GM21529 (cell line): ENCODE results near the gene CLDN6.

Source experiments
- ATAC-seq: cut with Tn5 transposase; IDR thresholded peaks from one replicate; pipeline ENCODE4 v1.9.1; 2021; ENCODE audit not compliant: unreplicated experiment

The CLDN6 gene

DNA sequence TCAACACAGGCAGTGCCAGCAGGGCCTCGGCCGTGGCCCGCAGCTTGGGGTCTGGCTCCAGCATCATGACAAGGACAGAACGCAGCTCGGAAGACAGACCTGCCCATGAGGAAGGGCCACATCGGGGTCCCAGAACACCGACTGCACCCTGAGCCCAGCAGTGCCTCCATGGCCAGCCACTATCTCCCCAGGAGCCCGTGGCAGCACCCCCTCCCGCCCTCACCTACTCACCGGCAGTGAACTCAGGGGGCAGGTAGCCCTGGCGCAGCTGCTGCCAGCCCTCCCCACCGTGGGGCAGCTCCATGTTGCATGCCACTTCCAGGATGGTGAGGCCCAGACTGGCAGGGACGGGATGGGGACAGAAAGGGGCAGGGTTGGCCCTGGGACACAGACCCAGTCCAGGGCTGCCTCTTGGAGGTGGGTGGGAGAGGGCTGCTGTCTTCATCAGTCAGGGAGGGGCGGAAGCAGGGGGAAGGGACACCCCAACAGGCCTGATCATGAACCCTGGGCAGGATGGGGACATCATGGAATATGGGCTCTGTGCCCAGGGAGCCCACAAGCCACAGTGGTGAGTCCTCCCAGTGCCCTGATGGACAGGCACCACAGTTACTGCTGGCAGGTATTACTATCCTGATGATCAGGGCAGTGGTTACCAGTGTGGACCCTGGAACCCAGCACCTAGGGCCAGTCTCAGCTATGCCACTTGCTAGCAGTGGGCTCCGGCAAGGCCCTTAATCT lies 43.5 kb downstream of the CLDN6 start:
- no peak for ATAC-seq

DNA sequence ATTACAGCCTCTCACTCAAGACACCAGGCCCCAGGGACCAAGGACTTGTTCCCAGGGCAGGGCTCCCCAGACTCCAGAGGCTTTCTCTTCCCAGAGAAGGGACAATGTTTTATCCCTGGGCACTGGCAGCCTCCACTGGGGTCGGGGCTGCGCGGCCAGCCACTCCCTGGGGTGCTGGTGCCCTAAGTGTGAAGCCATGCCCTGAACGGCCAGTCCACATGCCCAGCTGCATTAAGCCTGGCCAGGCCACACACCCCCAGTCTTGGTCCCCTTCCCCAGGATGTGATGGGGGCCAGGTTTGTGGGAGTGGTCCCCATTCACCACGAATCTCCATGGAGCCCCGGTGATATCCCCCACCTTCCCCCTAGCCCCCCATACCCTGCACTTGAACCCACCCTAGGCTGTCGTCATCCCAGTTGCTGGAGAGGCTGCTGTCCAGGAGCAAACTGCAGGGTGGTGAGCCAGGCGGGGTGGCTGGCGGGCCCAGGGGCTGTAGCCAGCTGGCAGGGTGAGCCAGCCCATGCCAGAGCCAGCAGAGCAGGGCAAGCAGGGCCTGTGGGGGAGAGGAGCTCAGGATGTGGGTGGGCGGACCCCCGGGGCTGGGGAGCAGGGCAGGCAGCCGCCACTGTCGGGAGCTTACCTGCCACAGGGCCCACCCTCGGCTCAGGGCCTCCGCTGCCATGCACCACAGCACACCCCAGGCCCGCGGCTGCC lies 44.2 kb downstream of the CLDN6 start:
- ATAC-seq, result no peak

DNA sequence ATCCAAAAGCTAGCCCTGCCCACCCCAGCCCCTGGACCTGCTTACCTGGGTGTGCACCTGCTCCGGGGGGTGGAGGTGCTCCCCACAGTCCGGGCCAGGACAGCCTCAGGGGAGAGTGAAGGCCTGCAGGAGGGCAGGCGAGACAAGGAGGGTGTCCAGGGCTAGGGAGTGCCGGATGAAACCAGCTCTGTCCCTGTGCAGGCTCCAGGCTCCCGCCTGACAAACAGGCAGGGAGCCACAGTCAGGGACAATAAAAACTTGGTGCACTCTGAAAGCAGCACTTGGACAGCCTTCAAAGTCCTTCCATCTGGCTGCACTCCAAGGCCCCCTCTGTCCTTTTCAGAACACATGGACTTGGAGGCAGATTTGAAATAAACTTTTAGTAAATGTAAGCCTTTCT lies 44.9 kb downstream of the CLDN6 start:
- no peak for ATAC-seq

DNA sequence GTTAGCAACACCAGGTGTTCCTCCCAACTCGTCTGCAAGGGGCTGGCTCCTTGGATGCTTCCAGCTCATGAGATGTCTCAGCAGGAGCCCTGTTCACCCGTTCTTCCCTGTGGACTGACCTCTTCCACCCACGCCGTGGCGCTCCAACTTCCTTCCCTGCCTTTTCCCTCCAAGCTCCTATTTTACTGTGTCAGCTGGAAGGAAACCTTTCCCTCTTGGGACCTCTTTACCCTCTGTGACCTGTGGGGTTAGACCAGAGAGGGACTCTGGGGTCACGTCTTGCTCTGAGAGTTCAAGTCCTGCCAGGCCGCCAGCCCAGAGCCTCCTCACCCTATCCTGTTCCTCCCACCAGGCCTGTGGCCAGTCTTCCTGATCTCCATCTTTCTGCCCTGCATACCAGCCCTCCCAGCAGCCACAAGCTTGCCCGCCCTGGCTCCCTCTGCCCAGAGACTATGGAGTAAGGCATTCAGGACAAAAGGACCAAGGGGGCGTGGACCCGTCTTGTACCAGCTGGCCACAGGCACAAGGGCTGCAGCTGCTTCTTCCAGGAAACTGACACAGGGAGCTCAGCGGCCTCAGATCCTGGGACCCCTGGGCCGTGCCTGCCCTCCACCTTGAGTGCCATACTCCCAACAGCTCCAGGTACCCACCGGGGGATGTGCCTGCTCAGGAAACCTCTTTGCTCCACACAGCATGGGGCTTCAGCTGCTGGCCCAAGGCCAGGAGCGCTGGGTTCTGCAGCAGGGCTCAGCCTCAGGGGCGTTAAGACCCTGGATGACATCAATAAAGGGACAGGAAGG lies 45.8 kb downstream of the CLDN6 start:
- ATAC-seq, result no peak

DNA sequence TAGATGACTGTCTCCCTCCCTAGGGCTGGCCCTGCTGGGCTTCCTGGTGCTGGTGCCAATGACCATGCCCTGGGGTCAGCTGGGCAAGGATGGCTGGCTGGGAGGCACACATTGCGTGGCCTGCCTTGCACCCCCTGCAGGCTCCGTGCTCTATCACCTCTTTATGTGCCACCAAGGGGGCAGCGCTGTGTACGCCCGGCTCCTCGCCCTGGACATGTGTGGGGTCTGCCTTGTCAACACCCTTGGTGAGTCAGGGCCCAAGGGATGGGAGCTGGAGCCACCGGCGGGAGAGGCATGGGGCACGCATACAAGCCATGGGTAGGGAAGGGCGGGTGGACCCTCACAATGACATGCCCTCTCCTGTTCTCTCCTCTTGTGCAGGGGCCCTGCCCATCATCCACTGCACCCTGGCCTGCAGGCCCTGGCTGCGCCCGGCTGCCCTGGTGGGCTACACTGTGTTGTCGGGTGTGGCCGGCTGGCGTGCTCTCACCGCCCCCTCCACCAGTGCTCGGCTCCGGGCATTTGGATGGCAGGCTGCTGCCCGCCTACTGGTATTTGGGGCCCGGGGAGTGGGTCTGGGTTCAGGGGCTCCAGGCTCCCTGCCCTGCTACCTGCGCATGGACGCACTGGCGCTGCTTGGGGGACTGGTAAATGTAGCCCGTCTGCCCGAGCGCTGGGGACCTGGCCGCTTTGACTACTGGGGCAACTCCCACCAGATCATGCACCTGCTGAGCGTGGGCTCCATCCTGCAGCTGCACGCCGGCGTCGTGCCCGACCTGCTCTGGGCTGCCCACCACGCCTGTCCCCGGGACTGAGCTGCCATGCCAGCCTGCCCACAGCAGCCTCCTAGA lies 46.6 kb downstream of the CLDN6 start:
- ATAC-seq, result no peak

DNA sequence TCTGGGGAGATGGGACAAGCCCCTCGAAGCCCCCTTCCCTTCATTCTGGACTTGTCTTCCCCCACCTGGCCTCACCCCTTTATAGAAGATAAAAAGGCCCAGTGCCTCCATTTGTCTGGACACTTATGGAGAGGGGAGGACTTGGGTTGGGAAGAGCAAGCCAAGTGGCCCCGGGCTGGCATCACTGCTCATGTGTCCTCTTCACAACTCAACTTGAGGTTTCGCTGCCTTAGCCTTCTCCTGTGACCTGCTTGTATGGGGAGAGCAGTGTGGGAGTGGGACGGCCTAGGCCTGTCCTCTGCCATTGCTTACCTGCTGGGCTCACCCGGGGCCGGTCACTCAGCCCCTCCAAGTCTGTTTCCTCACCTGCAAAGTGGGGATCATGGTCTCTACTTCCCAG lies 47.4 kb downstream of the CLDN6 start:
- no peak for ATAC-seq

DNA sequence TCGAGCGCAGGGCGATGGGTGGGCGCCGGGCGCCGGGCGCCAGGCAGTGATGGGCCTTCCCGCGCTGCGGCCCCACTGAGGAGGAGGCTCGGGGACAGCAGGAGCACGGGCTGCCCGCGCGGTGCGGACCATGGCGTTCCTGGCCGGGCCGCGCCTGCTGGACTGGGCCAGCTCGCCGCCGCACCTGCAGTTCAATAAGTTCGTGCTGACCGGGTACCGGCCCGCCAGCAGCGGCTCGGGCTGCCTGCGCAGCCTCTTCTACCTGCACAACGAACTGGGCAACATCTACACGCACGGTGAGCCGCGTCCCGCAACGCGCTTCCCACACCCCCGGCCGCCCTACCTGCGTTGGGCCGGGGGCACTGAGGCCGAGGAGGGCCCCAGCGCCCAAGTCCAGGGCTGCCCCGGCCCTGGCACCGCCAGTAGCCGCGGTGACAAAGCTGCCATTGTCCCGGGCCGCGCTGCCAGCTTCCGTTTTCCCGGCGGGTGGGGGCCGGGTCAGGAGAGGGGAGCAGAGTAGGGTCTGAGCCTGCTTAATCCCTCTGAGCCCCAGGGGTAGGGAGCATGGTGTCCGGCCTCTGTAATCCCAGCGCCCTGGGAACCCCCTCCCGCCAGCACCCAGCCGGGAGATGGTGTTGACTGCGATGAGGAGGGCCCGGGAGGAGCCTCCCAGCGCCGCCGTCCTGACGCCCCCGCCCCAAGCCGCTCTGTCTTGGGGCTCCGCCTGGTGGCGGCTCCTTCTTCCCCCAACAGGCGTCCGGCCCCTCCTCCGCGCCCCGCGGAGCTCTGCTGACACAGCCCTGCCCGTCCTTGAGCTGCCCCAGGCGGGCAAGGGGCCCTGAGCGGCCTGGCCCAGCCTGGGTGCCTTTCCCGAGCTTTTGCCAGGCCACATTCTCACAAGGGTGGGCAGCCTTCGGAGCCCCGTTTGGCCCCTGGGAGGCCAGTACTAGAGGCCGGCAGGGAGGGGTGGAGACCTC lies 48.1 kb downstream of the CLDN6 start:
- ATAC-seq, result peak; percentile 43

DNA sequence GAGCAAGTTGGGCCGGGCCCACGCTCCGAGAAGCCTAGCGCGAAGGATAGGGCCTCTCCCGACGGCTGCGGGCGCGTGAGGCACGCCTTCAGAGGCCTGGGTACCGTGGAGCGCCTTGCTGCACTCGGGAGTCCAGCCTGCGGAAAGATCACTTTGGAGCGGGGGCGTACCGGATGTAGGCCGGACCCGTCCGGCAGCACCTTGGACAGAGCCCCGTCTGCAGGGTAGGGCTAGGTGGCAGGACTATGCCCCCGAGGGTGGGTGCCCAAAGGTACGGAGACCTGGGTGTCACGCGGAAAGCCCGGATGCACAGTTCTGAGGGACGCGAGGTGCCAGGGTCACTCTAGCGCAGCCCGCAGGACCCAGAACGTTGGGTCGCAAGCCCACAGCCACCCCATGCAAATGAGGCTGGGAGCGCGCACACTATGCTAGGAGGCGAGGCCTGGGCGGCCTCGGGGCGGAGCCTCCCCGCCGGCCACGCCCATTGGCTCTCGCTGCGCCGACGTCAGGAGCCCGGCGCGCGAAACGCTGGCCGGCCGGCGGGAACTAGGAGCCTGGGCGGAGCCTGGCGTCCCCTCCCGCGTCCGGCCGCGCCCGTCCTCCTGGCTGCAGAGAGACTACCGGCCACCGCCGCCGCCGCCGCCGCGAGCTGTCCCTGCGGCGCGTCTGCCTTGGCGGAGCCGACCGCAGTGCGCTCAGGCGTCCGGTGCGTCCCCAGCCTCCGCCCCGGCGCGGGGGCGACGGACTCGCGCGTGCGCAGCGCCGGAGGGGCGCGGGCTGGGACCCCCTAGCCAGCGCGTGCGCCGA lies 49.0 kb downstream of the CLDN6 start, which contains the start of gene PAQR4:
TSS of gene PAQR4 (plus strand) at position 611 of the 807 bp plus-strand sequence. CDS start 327 bp downstream, outside the sequence.
- ATAC-seq, result peak; percentile 66

DNA sequence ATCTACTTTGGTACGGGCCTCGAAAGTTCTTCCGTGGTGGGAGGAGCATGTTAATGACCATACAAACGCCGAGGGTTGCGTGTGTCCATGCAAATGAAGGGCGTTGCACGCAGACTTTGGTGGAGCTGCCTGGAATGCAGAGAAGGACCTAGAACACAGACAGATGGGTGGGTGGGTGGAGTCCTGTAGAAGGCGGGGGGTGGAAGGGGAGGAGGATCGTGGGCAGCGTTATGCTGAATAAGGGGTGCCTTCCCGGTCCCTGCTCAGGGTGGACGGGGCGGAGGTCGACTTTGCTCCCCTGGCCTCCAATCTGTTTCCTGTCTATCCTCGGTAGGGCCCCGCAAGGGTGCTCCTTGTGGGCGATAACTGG lies 49.6 kb downstream of the CLDN6 start:
- no peak for ATAC-seq

DNA sequence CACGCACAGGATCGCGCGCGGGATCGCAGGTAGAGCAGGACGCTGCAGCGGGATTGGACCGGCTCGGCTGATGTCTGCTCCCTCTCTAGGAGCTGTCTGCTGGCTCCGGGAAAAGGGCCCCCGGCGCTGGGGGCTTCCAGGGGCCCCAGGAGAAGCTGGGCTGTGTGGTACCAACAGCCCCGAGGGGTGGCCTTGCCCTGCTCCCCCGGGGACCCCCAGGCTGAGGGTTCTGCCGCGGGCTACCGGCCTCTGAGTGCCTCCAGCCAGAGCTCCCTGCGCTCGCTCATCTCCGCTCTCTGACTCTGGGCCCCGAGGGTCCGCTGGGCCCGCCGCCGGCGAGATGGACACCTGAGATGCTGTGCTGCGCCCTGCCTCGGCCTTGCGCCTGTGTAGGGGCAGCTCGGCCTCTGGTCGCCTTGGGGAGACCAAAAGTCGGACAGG lies 50.2 kb downstream of the CLDN6 start:
- ATAC-seq, result no peak

DNA sequence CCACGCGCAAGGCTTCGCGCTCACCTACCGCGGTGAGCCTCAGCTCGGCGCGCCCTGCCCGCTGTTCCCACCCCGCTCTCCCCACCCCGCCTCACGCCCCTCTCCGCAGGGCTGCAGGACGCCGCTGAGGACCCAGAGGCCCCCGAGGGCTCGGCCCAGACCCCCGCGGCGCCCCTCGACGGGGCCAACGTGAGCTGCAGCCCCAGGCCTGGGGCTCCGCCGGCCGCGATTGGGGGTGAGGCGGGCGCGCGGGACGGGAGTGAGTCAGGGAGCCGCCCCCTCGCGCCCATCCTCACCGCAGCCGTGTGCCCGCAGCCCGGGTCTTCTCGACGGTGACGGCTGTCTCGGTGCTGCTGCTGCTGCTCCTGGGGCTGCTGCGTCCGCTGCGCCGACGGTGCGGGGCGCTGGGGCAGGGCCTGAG lies 50.8 kb downstream of the CLDN6 start:
- no peak for ATAC-seq

DNA sequence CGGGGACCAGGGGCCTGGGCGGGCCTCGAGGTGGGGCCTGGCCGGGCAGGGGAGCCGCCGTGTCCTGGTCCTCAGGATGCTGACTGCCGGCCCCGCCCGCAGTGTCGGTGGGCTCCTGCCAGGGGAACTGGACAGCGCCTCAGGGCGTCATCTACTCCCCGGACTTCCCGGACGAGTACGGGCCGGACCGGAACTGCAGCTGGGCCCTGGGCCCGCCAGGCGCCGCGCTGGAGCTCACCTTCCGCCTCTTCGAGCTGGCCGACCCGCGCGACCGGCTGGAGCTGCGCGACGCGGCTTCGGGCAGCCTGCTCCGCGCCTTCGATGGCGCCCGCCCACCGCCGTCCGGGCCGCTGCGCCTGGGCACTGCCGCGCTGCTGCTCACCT lies 51.2 kb downstream of the CLDN6 start:
- no peak for ATAC-seq

DNA sequence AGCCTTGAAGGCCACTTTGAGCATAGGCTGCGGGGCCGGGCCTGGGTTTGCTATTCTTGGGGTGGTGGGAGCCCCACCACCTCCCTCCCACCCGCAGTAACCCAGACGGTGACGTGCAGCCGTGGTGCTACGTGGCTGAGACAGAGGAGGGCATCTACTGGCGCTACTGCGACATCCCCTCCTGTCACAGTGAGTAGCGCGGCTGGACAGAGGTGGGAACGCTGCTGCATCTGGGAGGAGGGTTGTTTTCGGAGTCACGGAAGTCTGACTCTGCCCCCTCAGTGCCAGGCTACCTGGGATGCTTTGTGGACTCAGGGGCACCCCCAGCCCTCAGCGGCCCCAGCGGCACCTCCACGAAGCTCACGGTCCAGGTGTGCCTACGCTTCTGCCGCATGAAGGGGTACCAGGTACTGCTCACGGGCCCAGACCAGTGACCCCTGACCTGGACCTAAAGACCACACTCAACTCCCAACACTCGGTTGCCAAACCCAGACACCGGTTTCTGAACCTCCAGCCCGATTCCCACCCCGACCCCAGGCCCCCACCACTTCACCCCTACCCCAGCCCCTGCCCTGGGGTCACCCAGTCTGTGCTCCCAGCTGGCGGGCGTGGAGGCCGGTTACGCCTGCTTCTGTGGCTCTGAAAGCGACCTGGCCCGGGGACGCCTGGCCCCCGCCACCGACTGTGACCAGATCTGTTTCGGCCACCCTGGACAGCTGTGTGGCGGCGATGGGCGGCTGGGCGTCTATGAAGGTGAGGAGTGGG lies 51.8 kb downstream of the CLDN6 start:
- no peak for ATAC-seq
